IMR-90 (cell line): ENCODE data around the gene NELFCD. TPM values are rescaled to one million over a fixed set of nuclear protein-coding genes. Genes with fewer than 3 reads are reported as not detected.
A peak's percentile ranks its signal among the peaks of the same experiment; 100 is the strongest.

Experiments
- ATAC-seq: fragments of 200-7000 bp; cut with Tn5 transposase; 2 replicates; pipeline ENCODE4 v1.9.1; 2020; ENCODE audit warnings: low read depth, mild to moderate bottlenecking, moderate library complexity
- BruUV-seq: library from RNA; stranded (reverse); fragments of 400-500 nt; replicated peaks from 2 replicates; lab custom pipeline; 2021; lab: Mats Ljungman, UMichigan
- CTCF ChIA-PET: fragments of 300-600 bp; formaldehyde crosslinking; extraction: SDS; loops from one replicate; lab custom pipeline; 2021; ENCODE audit warnings: antibody characterized with exemption; lab: Yijun Ruan, JAX
- POLR2A ChIA-PET: fragments of 300-600 bp; sonication (Branson Sonifier 250); formaldehyde crosslinking; loops from one replicate; lab custom pipeline; 2022; ENCODE audit warnings: antibody characterized with exemption; ENCODE audit not compliant: unreplicated experiment; lab: Charles Lee
- DNase-seq: peaks from one replicate; pipeline ENCODE4 v3.0.0; 2013
- H2AFZ ChIP-seq: replicated peaks from 2 replicates; pipeline ENCODE3; 2013; ENCODE audit warnings: low read length, mild to moderate bottlenecking; ENCODE audit not compliant: poor library complexity
- H2AK5ac ChIP-seq: 2 replicates; pipeline ENCODE4 v1.6.1; 2013; ENCODE audit warnings: low read depth, low read length, inconsistent platforms
- H2AK9ac ChIP-seq: replicated peaks from 2 replicates; pipeline ENCODE3; 2013; ENCODE audit warnings: mild to moderate bottlenecking, low read depth, low read length, moderate library complexity; ENCODE audit not compliant: poor library complexity
- H2BK120ac ChIP-seq: 2 replicates; pipeline ENCODE4 v1.6.1; 2013; ENCODE audit warnings: low read depth, low read length, inconsistent platforms
- H2BK15ac ChIP-seq: 3 replicates; pipeline ENCODE4 v1.6.1; 2013; ENCODE audit warnings: low read depth, low read length, inconsistent platforms
- H2BK20ac ChIP-seq: 2 replicates; pipeline ENCODE4 v1.6.1; 2013; ENCODE audit warnings: low read depth, mild to moderate bottlenecking, inconsistent platforms, low read length, moderate library complexity
- H2BK5ac ChIP-seq: 2 replicates; pipeline ENCODE4 v1.6.1; 2013; ENCODE audit warnings: mild to moderate bottlenecking, low read depth, low read length, inconsistent platforms; ENCODE audit not compliant: poor library complexity, severe bottlenecking
- H3K14ac ChIP-seq: replicated peaks from 2 replicates; pipeline ENCODE4 v1.6.1; 2013; ENCODE audit warnings: low read depth, low read length, inconsistent platforms
- H3K18ac ChIP-seq: 2 replicates; pipeline ENCODE4 v1.6.1; 2013; ENCODE audit warnings: low read depth, low read length, control low read depth
- H3K23ac ChIP-seq: 2 replicates; pipeline ENCODE4 v1.6.1; 2013; ENCODE audit warnings: low read depth, low read length, inconsistent platforms
- H3K27ac ChIP-seq: 2 replicates; pipeline ENCODE4 v1.5.1; 2013; ENCODE audit warnings: mild to moderate bottlenecking, control low read depth, low read length; ENCODE audit not compliant: insufficient read depth
- H3K27me3 ChIP-seq: 2 replicates; pipeline ENCODE4 v1.6.1; 2013; ENCODE audit warnings: low read length; ENCODE audit not compliant: control insufficient read depth, insufficient read depth
- H3K36me3 ChIP-seq: 2 replicates; pipeline ENCODE4 v1.6.1; 2013; ENCODE audit warnings: low read length, mixed read lengths; ENCODE audit not compliant: control insufficient read depth, insufficient read depth
- H3K4ac ChIP-seq: 2 replicates; pipeline ENCODE4 v1.6.1; 2013; ENCODE audit warnings: low read depth, low read length, inconsistent platforms
- H3K4me1 ChIP-seq: 2 replicates; pipeline ENCODE4 v1.6.1; 2013; ENCODE audit warnings: low read length, mixed read lengths; ENCODE audit not compliant: control insufficient read depth, insufficient read depth
- H3K4me2 ChIP-seq: 2 replicates; pipeline ENCODE4 v1.6.1; 2013; ENCODE audit warnings: low read depth, mild to moderate bottlenecking, control low read depth, low read length, moderate library complexity
- H3K4me3 ChIP-seq: 2 replicates; pipeline ENCODE4 v1.5.1; 2013; ENCODE audit warnings: low read depth, mild to moderate bottlenecking, control low read depth, low read length, moderate library complexity; ENCODE audit not compliant: insufficient read depth
- H3K56ac ChIP-seq: 2 replicates; pipeline ENCODE4 v1.6.1; 2013; ENCODE audit warnings: low read length, inconsistent platforms; ENCODE audit not compliant: insufficient read depth; ENCODE audit errors: extremely low read depth
- H3K79me1 ChIP-seq, 2 experiments: 2 replicates each; pipeline ENCODE4 v1.6.1; 2013; ENCODE audit warnings: low read length in 2 of 2, inconsistent platforms in 1 of 2, low read depth in 1 of 2
- H3K9ac ChIP-seq: 2 replicates; pipeline ENCODE4 v1.6.1; 2013; ENCODE audit warnings: low read depth, low read length, control low read depth
- H3K9me1 ChIP-seq: 2 replicates; pipeline ENCODE4 v1.6.1; 2013; ENCODE audit warnings: low read length, inconsistent platforms; ENCODE audit not compliant: insufficient read depth
- H3K9me3 ChIP-seq: 2 replicates; pipeline ENCODE4 v1.6.1; 2013; ENCODE audit warnings: low read length; ENCODE audit not compliant: control insufficient read depth, insufficient read depth
- H4K20me1 ChIP-seq: 2 replicates; pipeline ENCODE4 v1.6.1; 2013; ENCODE audit warnings: low read length, inconsistent platforms; ENCODE audit not compliant: insufficient read depth
- H4K5ac ChIP-seq: 2 replicates; pipeline ENCODE4 v1.6.1; 2013; ENCODE audit warnings: mild to moderate bottlenecking, low read depth, low read length, control low read depth
- H4K8ac ChIP-seq, 2 experiments: 2 replicates each; pipeline ENCODE4 v1.6.1; 2013; ENCODE audit warnings: low read depth in 2 of 2, low read length in 2 of 2, control low read depth in 1 of 2, inconsistent platforms in 1 of 2
- H4K91ac ChIP-seq: 2 replicates; pipeline ENCODE4 v1.6.1; 2013; ENCODE audit warnings: low read depth, low read length, inconsistent platforms; ENCODE audit not compliant: insufficient read depth
- MAFK ChIP-seq: IDR thresholded peaks from 2 replicates; pipeline ENCODE4 v1.6.1; 2012; ENCODE audit warnings: low read depth, low read length, improper control_type of control experiment
- WGBS, 2 experiments: methylation state at CpG; one replicate each; pipeline versions ENCODE4 v1.1.5 to v1.1.7; 2013; ENCODE audit warnings: missing lambda C conversion rate in 2 of 2; ENCODE audit not compliant: insufficient read length in 1 of 2; ENCODE audit errors: extremely low coverage in 2 of 2; 5-methylcytosine and 5-hydroxymethylcytosine counted together
- dilution Hi-C: fragments of 300-500 bp; cut with HindIII; formaldehyde crosslinking; loops from one replicate; pipeline ENCODE4 v1.14.3; 2018; ENCODE audit warnings: low sequenced_read_pairs; ENCODE audit not compliant: unreplicated experiment
- in situ Hi-C: fragments of 300-500 bp; cut with MboI; formaldehyde crosslinking; loops from 3 replicates; pipeline ENCODE4 v1.14.3; 2019; ENCODE audit warnings: low sequenced_read_pairs, inconsistent platforms, mixed read lengths
- intact Hi-C: fragments of 100-400 bp; cut with micrococcal nuclease; formaldehyde crosslinking; loops from 2 replicates; pipeline ENCODE4 v1.10.0; 2022
- polyA plus RNA-seq, 3 experiments: library from polyadenylated mRNA; depleted of rRNA; stranded (reverse); fragments of >200 nt; gene quantifications; 2 replicates each; pipeline ENCODE4 v1.2.3, GENCODE V29; 2012; ENCODE audit warnings: low replicate concordance in 1 of 3
- total RNA-seq: library from RNA; depleted of rRNA; stranded (reverse); fragments of >200 nt; gene quantifications from 2 replicates; pipeline ENCODE4 v1.2.3, GENCODE V29; 2012

NELFCD gene
- total and polyA plus RNA-seq, 2 of the 4 experiments (the other 2 are of a cell fraction), result 88.9 to 94.1 TPM

DNA sequence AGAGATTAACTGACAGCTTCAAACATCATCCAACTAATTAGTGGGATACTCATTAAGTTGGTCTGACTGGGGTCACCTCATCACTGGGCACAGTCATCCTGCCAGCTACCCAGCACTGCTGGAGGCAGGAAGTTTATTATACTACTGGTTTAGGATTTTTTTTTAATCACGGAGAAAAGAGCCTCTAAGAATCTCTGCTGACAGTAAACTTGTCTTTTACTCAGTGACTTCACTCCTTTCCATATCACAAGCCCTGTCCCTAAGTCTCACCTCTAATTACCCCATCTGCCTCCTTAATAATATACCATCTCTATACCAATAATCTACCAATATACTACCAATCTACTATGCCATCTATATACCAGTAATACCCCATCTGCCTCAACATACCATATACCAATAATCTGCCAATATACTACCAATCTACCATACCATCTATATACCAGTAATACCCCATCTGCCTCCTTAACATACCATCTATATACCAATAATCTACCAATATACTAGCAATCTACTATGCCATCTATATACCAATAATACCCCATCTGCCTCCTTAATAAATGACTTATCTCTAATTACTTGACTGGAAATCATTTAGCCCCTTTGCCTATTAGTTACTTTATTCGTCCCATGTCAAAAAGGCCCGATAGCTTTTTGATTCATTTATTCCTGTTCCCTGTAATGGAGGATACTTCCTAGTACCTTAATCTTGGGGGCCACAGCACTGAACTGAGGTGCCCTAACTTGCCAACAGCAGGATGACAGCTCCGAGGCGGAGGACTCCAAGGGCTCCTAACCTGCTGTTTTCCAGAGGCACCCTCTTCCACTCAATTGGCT lies 46.1 kb downstream of the NELFCD start:
- no peak overlapping the region for H2AK5ac ChIP-seq
- intact Hi-C loops (loop anchor here (5.0 kb wide), 1 partner anchor 40 kb away; no protein-coding TSS in a partner anchor), in situ Hi-C loops (loop anchor here (10.0 to 25.0 kb wide), 4 partner anchors 122 to 1640 kb away; partner anchors contain the start of genes ANKRD60 and RBM38), dilution Hi-C loops (no loop called here)
- no peak overlapping the region for H3K4ac ChIP-seq
- peaks cover 18% of the 10 kb centered on the region for H3K9me1 ChIP-seq
- no peak overlapping the region for H4K8ac ChIP-seq
- no peak overlapping the region for H4K91ac ChIP-seq
- H4K5ac ChIP-seq, result no peak overlapping the region
- no TSS peak for BruUV-seq
- no peak for TF ChIP-seq MAFK
- H2AFZ ChIP-seq, result no peak overlapping the region
- no peak overlapping the region for H3K4me3 ChIP-seq
- no peak overlapping the region for H2BK15ac ChIP-seq
- H2BK5ac ChIP-seq, result no peak overlapping the region
- H3K27me3 ChIP-seq, result no peaks in the 10 kb centered on the region
- H3K27ac ChIP-seq, result no peak overlapping the region
- 100% methylated on average over 2 of the region's 5 CpGs; no CpG with 5 or more reads in 1 of the 2 experiments for WGBS, 2 experiments
- POLR2A ChIA-PET, result interaction anchor here (0.6 kb wide), 2 partner anchors 18 to 375 kb away, joined by 4 to 5 read pairs; no protein-coding TSS in a partner anchor
- H3K9ac ChIP-seq, result no peak overlapping the region
- H3K18ac ChIP-seq, result no peak overlapping the region
- peaks cover 50% of the 10 kb centered on the region for H4K20me1 ChIP-seq
- H3K14ac ChIP-seq, result no peak overlapping the region
- CTCF ChIA-PET, result no interaction called here
- no peak overlapping the region; the same call in 1 of the 2 replicates for H3K56ac ChIP-seq
- peaks cover 34% of the 10 kb centered on the region for H3K36me3 ChIP-seq
- no peak overlapping the region for H3K4me2 ChIP-seq
- H3K9me3 ChIP-seq, result no peaks in the 10 kb centered on the region
- ATAC-seq (no peak), DNase-seq (no peak)
- no peak overlapping the region for H2BK120ac ChIP-seq
- peaks cover 17 to 74% of the 10 kb centered on the region in 2 experiments for H3K79me1 ChIP-seq
- no peak overlapping the region for H2BK20ac ChIP-seq
- H2AK9ac ChIP-seq, result no peak overlapping the region
- peaks cover 9% of the 10 kb centered on the region for H3K4me1 ChIP-seq
- H3K23ac ChIP-seq, result peak overlapping the region; percentile 68
